MM.1S (cell line): ENCODE results near the gene BAZ2A.

Source experiments
- CTCF ChIP-seq: fragments of 300-600 bp; sonication (generic); IDR thresholded peaks from 2 replicates; pipeline ENCODE4 v1.5.1; 2016; ENCODE audit warnings: antibody characterized with exemption, low read length, mixed read lengths
- EZH2 ChIP-seq: fragments of 300-600 bp; sonication (generic); optimal IDR thresholded peaks from 2 replicates; pipeline ENCODE3; 2017; ENCODE audit warnings: low read depth, mild to moderate bottlenecking, antibody characterized with exemption, low read length, mixed read lengths

GRCh38 chr12:56671608-56672007 lies 41.5 kb upstream of the BAZ2A start:
- TF ChIP-seq CTCF (no peak), EZH2 (no peak)
